ENCODE results near the gene GINS1.

- no peak for TF ChIP-seq CTCF (IDR thresholded peaks at IDR 0.05; ENCODE audit: low read depth, low read length, missing input control)
- no peak for TF ChIP-seq SP1 (IDR thresholded peaks at IDR 0.05)
- TF ChIP-seq MAX (IDR thresholded peaks at IDR 0.05) = no peak
- no peak for TF ChIP-seq YY1 (IDR thresholded peaks at IDR 0.05)
Observed at GRCh38 chr20:25374842-25375241, 32.6 kb upstream of the GINS1 start.
